ENCODE measurements around the gene OAS1. TPM values are rescaled to one million over a fixed set of nuclear protein-coding genes. Genes with fewer than 3 reads are reported as not detected.
"Not testable (repeated sequence)": the region's sequence is repeated elsewhere in the genome, so short reads cannot be mapped to it uniquely, and the experiment has no call there.

Gene OAS1
- total and polyA plus RNA-seq, 2 donors from 2014 or later, result 17.5 to 27.2 TPM

DNA sequence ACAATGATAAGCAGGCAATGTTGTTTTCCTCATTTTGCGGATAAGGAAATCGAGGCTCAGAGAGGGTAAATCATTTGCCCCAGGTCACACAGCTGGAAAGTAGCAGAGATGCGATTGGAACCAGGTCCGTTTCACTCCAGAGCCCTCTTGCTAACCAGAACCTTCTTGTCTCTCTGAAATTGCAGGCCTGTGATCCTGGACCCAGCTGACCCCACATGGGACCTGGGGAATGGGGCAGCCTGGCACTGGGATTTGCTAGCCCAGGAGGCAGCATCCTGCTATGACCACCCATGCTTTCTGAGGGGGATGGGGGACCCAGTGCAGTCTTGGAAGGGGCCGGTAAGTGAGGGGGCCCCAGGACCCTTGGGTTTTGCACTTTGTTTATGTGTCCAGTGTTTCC lies 41.0 kb downstream of the OAS1 start:
- no peak for DNase-seq
- intact Hi-C loops (cut with DNase I), result no loop called here
- peaks cover 0 to 2% (median 0%) of the 10 kb centered on the region in 3 donors for H3K9me3 ChIP-seq (ENCODE audit: control insufficient read depth in 2 of 3, insufficient read depth in 1 of 3, low read length in 3 of 3)
- no peak overlapping the region for H3K27ac ChIP-seq (ENCODE audit: low read depth in 2 of 2, low read length in 2 of 2)
- peaks cover 0 to 2% (median 0%) of the 10 kb centered on the region in 3 donors for H3K36me3 ChIP-seq (ENCODE audit: control insufficient read depth in 2 of 3, insufficient read depth in 3 of 3, low read length in 3 of 3)
- H3K4me1 ChIP-seq (ENCODE audit: control insufficient read depth in 2 of 3, insufficient read depth in 2 of 3, low read depth in 1 of 3, low read length in 3 of 3), result no peaks in the 10 kb centered on the region
- H3K9ac ChIP-seq (ENCODE audit: low read length in 3 of 3), result no peak overlapping the region
- H3K4me3 ChIP-seq (ENCODE audit: low read length in 3 of 3), result no peak overlapping the region
- no peak for FAIRE-seq
- TF ChIP-seq, protein P1, sequence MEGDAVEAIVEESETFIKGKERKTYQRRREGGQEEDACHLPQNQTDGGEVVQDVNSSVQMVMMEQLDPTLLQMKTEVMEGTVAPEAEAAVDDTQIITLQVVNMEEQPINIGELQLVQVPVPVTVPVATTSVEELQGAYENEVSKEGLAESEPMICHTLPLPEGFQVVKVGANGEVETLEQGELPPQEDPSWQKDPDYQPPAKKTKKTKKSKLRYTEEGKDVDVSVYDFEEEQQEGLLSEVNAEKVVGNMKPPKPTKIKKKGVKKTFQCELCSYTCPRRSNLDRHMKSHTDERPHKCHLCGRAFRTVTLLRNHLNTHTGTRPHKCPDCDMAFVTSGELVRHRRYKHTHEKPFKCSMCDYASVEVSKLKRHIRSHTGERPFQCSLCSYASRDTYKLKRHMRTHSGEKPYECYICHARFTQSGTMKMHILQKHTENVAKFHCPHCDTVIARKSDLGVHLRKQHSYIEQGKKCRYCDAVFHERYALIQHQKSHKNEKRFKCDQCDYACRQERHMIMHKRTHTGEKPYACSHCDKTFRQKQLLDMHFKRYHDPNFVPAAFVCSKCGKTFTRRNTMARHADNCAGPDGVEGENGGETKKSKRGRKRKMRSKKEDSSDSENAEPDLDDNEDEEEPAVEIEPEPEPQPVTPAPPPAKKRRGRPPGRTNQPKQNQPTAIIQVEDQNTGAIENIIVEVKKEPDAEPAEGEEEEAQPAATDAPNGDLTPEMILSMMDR (IDR thresholded peaks at IDR 0.05; ENCODE audit: borderline replicate concordance, extremely low read depth, insufficient read depth), result no peak
- H3K27me3 ChIP-seq (ENCODE audit: control insufficient read depth, insufficient read depth, low read length), result no peaks in the 10 kb centered on the region

DNA sequence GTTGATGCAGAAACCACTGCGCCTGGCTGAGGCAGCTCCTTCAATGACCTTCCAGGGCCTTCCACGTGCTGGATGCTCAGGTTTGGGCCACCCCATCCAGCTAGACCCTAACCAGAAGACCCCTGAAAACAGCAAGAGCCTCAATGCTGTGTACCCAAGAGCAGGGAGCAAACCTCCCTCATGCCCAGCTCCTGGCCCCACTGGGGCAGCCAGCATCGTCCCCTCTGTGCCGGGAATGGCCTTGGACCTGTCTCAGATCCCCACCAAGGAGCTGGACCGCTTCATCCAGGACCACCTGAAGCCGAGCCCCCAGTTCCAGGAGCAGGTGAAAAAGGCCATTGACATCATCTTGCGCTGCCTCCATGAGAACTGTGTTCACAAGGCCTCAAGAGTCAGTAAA lies 42.0 kb downstream of the OAS1 start:
- H3K4me1 ChIP-seq (ENCODE audit: control insufficient read depth in 2 of 3, insufficient read depth in 2 of 3, low read depth in 1 of 3, low read length in 3 of 3), result no peaks in the 10 kb centered on the region
- no peak for FAIRE-seq
- no peak for DNase-seq
- H3K27ac ChIP-seq (ENCODE audit: low read depth in 2 of 2, low read length in 2 of 2), result no peak overlapping the region
- H3K36me3 ChIP-seq (ENCODE audit: control insufficient read depth in 2 of 3, insufficient read depth in 3 of 3, low read length in 3 of 3), result peaks cover 0 to 2% (median 0%) of the 10 kb centered on the region in 3 donors
- TF ChIP-seq, protein P1 (IDR thresholded peaks at IDR 0.05; ENCODE audit: borderline replicate concordance, extremely low read depth, insufficient read depth), result no peak
- no peak overlapping the region for H3K9ac ChIP-seq (ENCODE audit: low read length in 3 of 3)
- no peaks in the 10 kb centered on the region for H3K27me3 ChIP-seq (ENCODE audit: control insufficient read depth, insufficient read depth, low read length)
- peaks cover 0 to 2% (median 0%) of the 10 kb centered on the region in 3 donors for H3K9me3 ChIP-seq (ENCODE audit: control insufficient read depth in 2 of 3, insufficient read depth in 1 of 3, low read length in 3 of 3)
- intact Hi-C loops (cut with DNase I), result no loop called here
- no peak overlapping the region for H3K4me3 ChIP-seq (ENCODE audit: low read length in 3 of 3)

- H3K9ac ChIP-seq (ENCODE audit: low read length in 3 of 3), result no peak overlapping the region
- no peak overlapping the region for H3K4me3 ChIP-seq (ENCODE audit: low read length in 3 of 3)
- no peak for FAIRE-seq
- peaks cover 0 to 2% (median 0%) of the 10 kb centered on the region in 3 donors for H3K9me3 ChIP-seq (ENCODE audit: control insufficient read depth in 2 of 3, insufficient read depth in 1 of 3, low read length in 3 of 3)
- H3K4me1 ChIP-seq (ENCODE audit: control insufficient read depth in 2 of 3, insufficient read depth in 2 of 3, low read depth in 1 of 3, low read length in 3 of 3), result no peaks in the 10 kb centered on the region
- intact Hi-C loops (cut with DNase I), result no loop called here
- TF ChIP-seq, protein P1 (IDR thresholded peaks at IDR 0.05; ENCODE audit: borderline replicate concordance, extremely low read depth, insufficient read depth), result no peak
- H3K36me3 ChIP-seq (ENCODE audit: control insufficient read depth in 2 of 3, insufficient read depth in 3 of 3, low read length in 3 of 3), result no peaks in the 10 kb centered on the region
- peak in 1 of 5 donors; percentile 9 for DNase-seq
- H3K27ac ChIP-seq (ENCODE audit: low read depth in 2 of 2, low read length in 2 of 2), result no peak overlapping the region
- H3K27me3 ChIP-seq (ENCODE audit: control insufficient read depth, insufficient read depth, low read length), result no peaks in the 10 kb centered on the region
Observed at GRCh38 chr12:112950701-112951100, 43.9 kb downstream of the OAS1 start.

DNA sequence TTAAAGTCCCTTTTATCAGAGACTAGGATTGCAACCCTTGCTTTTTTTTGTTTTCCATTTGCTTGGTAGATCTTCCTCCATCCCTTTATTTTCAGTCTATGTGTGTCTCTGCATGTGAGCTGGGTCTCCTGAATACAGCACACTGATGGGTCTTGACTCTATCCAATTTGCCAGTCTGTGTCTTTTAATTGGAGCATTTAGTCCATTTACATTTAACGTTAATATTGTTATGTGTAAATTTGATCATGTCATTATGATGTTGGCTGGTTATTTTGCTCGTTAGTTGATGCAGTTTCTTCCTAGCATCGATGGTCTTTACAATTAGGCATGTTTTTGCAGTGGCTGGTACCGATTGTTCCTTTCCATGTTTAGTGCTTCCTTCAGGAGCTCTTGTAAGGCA lies 50.4 kb downstream of the OAS1 start:
- intact Hi-C loops (cut with DNase I); H3K4me3 ChIP-seq (ENCODE audit: low read length in 3 of 3); DNase-seq; H3K27ac ChIP-seq (ENCODE audit: low read depth in 2 of 2, low read length in 2 of 2); H3K36me3 ChIP-seq (ENCODE audit: control insufficient read depth in 2 of 3, insufficient read depth in 3 of 3, low read length in 3 of 3); H3K4me1 ChIP-seq (ENCODE audit: control insufficient read depth in 2 of 3, insufficient read depth in 2 of 3, low read depth in 1 of 3, low read length in 3 of 3); FAIRE-seq; H3K9me3 ChIP-seq (ENCODE audit: control insufficient read depth in 2 of 3, insufficient read depth in 1 of 3, low read length in 3 of 3); H3K27me3 ChIP-seq (ENCODE audit: control insufficient read depth, insufficient read depth, low read length); H3K9ac ChIP-seq (ENCODE audit: low read length in 3 of 3): not testable (repeated sequence)
